GM12873 (cell line): ENCODE measurements around the gene BZW1.

Experiments
- CTCF ChIP-seq: IDR thresholded peaks from 2 replicates; pipeline ENCODE4 v1.5.1; 2012; ENCODE audit warnings: low read depth, mild to moderate bottlenecking, moderate library complexity, low read length, control low read depth; ENCODE audit not compliant: insufficient read depth; ENCODE audit errors: missing control alignments

BZW1 gene

DNA sequence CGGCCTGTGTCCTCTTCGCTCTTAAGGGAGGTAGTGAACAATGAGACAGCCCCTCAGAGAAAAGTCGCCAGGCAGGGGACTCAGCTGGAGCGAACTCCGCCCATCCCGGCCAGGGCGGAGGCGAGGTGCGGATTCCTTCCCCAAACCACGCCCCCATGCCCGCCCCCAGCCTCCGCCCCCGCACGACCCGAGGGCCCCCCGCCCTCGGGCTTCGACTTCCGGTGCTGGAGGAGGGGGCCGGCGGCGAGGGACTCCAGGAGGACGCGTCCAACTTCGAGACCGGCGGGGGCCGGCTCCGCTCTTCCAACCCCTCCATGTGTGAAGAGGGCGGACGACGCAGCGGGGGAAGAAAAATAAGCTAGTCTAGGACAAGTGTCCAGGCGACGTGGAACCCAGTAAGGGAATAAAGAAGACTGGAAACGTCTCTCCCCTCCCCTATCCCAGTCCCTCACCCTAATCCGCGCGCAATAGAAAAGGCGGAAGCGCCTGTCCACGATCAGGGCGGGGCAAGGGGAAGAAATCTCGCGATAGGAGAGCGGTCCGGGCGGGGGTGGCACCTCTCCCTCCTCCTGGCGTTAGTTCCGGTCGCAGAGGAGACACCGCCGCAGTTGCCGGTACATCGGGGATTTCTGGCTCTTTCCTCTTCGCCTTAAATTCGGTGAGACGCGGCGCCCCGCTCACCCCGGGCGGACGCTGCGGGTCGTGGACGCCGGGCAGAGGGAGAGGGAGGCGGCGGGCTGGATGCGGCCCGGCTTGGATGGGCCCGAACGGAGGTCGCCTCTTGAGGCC is at the start of gene BZW1:
Gene BZW1 (plus strand): TSS at position 578 of the 789 bp plus-strand sequence. CDS start 1,308 bp downstream, outside the sequence.
- no peak for TF ChIP-seq CTCF

DNA sequence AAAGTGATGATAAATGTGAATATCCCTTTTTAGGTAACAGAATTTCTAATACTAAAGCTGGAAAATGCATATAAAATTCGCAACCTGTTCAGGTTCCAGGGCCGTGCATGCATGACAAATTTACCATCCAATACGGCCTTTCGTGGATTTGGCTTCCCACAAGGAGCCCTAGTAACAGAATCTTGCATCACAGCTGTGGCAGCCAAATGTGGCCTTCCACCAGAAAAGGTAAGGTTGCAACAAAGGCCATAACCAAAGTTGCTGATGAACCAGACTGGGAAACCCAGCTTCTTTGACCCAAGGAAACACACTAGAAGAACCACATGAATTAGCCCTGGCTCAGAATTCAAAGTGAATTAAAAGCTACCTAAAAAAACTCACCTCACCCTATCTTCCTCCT is 49.6 kb upstream of the BZW1 start:
- no peak for TF ChIP-seq CTCF

GRCh38 chr2:200763422-200763821 is 48.3 kb upstream of the BZW1 start:
- TF ChIP-seq CTCF = no peak

- no peak for TF ChIP-seq CTCF
Observed at GRCh38 chr2:200765139-200765951, 46.4 kb upstream of the BZW1 start.

DNA sequence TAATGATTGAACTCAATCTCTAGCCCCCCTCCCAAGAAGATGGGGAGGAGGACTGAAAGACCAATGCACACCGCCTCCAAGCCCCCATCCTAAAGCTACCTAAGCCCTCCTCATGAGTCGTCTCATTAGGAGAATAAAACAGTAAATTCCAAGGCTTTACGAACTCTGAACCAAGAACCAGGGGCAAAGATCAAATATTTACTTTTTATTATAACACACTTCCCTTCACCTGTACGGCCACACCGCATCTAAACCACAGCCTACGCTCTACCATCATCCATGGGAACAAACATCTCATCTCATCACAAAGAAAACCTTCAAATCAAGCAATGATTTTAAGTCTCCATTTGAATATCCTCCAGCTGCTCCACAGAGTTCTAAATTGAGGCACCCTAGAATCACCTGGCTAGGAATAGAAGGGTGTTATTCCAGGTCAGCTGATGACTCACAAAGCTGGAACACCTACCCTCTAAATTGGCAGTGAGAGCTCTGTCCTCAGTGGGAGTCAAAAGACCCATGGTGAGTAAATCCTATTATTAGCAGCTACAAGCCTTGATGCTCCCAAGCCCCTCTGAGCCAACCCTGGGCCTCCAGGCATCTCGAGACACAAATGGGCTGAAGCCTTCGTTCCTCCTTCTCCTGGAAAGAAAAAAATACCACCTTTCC is 45.6 kb upstream of the BZW1 start:
- no peak for TF ChIP-seq CTCF

- TF ChIP-seq CTCF = no peak
Observed at GRCh38 chr2:200767111-200767885, 44.4 kb upstream of the BZW1 start.

DNA sequence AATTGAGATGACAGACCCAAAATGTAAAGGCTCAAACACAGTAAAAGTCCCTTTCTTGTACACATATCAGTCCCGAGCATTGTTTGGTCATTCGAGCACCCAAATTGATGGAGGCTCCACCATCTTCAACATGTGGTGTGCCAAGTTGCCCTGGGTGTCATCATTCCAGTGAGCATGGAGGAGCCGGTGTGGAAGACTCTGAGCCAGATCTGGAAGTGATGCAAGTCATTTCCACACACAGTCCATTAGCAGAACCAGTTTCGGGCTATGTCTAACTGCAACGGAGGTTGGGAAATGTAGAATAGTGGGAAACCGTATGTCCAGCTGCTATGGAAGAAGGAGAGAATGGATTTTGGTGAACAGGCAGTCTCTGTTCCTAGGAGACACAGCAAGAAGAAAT is 40.9 kb upstream of the BZW1 start:
- TF ChIP-seq CTCF = no peak
